Smooth muscle cell (in vitro differentiated cells): ENCODE results near the gene GARIN5A. TPM values are rescaled to one million over a fixed set of nuclear protein-coding genes. Genes with fewer than 3 reads are reported as not detected.

Experiments
- DNase-seq: peaks from one replicate; lab custom pipeline; 2025; ENCODE audit not compliant: unreplicated experiment; lab: John Stamatoyannopoulos, UW
- H2AFZ ChIP-seq: fragments of 200-600 bp; sonication (generic); 2 replicates; pipeline ENCODE4 v1.6.0; 2016; ENCODE audit warnings: antibody characterized with exemption, low read depth, mild to moderate bottlenecking
- H3F3A ChIP-seq: fragments of 200-600 bp; sonication (generic); 2 replicates; pipeline ENCODE4 v1.6.0; 2017; ENCODE audit warnings: antibody characterized with exemption, low read depth
- H3K27ac ChIP-seq: fragments of 200-600 bp; sonication (generic); 2 replicates; pipeline ENCODE4 v1.5.1; 2016; ENCODE audit warnings: low read depth, mild to moderate bottlenecking
- H3K27me3 ChIP-seq: fragments of 200-600 bp; sonication (generic); 2 replicates; pipeline ENCODE4 v1.6.1; 2016; ENCODE audit warnings: low read depth, mild to moderate bottlenecking
- H3K36me3 ChIP-seq: fragments of 200-600 bp; sonication (generic); 2 replicates; pipeline ENCODE4 v1.5.1; 2016; ENCODE audit warnings: low read depth
- H3K4me1 ChIP-seq: fragments of 200-600 bp; sonication (generic); 2 replicates; pipeline ENCODE4 v1.5.1; 2016; ENCODE audit warnings: low read depth
- H3K4me2 ChIP-seq: fragments of 200-600 bp; sonication (generic); 2 replicates; pipeline ENCODE4 v1.6.0; 2016; ENCODE audit warnings: mild to moderate bottlenecking
- H3K4me3 ChIP-seq: fragments of 200-600 bp; sonication (generic); 2 replicates; pipeline ENCODE4 v1.5.1; 2016; ENCODE audit warnings: mild to moderate bottlenecking
- H3K79me2 ChIP-seq: fragments of 200-600 bp; sonication (generic); 2 replicates; pipeline ENCODE4 v1.6.0; 2016; ENCODE audit warnings: low read depth, mild to moderate bottlenecking
- H3K9ac ChIP-seq: fragments of 200-600 bp; sonication (generic); 2 replicates; pipeline ENCODE4 v1.6.0; 2016; ENCODE audit warnings: low read depth
- H3K9me3 ChIP-seq: fragments of 200-600 bp; sonication (generic); replicated peaks from 2 replicates; pipeline ENCODE4 v1.5.1; 2016; ENCODE audit warnings: low read depth
- H4K20me1 ChIP-seq: fragments of 200-600 bp; sonication (generic); 2 replicates; pipeline ENCODE4 v1.6.0; 2016; ENCODE audit warnings: low read depth
- CTCF ChIP-seq: fragments of 200-600 bp; sonication (generic); IDR thresholded peaks from 2 replicates; pipeline ENCODE4 v1.5.1; 2017; ENCODE audit warnings: borderline replicate concordance, mild to moderate bottlenecking, antibody characterized with exemption; ENCODE audit not compliant: insufficient read depth, poor library complexity, severe bottlenecking
- WGBS: methylation state at CpG from one replicate; pipeline ENCODE4 v1.1.7; 2016; ENCODE audit warnings: low lambda C conversion rate; 5-methylcytosine and 5-hydroxymethylcytosine counted together
- polyA plus RNA-seq: library from polyadenylated mRNA; unstranded; fragments of >200 nt; fragmentation: Nextera tagmentation; extraction: Ambion mirVana; gene quantifications from 2 replicates; pipeline ENCODE4 v1.2.1, GENCODE V29; 2016
- total RNA-seq: library from RNA; depleted of rRNA; stranded (reverse); fragments of >200 nt; gene quantifications from 2 replicates; pipeline ENCODE4 v1.2.3, GENCODE V29; 2014

GARIN5A gene
- total and polyA plus RNA-seq, 2 experiments from 2014 or later, result 1.7 to 2.1 TPM

GRCh38 chr19:50506700-50507099 lies 30.1 kb upstream of the GARIN5A start:
- WGBS, result 100% methylated on average over 1 of the region's 10 CpGs
- no peak for DNase-seq

GRCh38 chr19:50505856-50506611 lies 29.4 kb upstream of the GARIN5A start:
- H3K4me2 ChIP-seq, result no peak overlapping the region
- no peak overlapping the region for H2AFZ ChIP-seq
- no peak for TF ChIP-seq CTCF
- H3K9ac ChIP-seq, result no peak overlapping the region
- no peak for DNase-seq
- no peak overlapping the region for H3K4me3 ChIP-seq
- no peaks in the 10 kb centered on the region for H3K36me3 ChIP-seq
- H3K79me2 ChIP-seq, result no peaks in the 10 kb centered on the region
- H3K9me3 ChIP-seq, result no peaks in the 10 kb centered on the region
- peaks cover 4% of the 10 kb centered on the region for H3K4me1 ChIP-seq
- no peaks in the 10 kb centered on the region for H3K27me3 ChIP-seq
- no peaks in the 10 kb centered on the region for H4K20me1 ChIP-seq
- 96% methylated on average over 27 of the region's 30 CpGs for WGBS
- no peaks in the 10 kb centered on the region for H3F3A ChIP-seq
- H3K27ac ChIP-seq, result no peak overlapping the region

More at GRCh38 chr19:50506700-50507099, 30.1 kb upstream of the GARIN5A start:
- H3K9me3 ChIP-seq, result no peaks in the 10 kb centered on the region
- H3K4me3 ChIP-seq, result no peak overlapping the region
- no peaks in the 10 kb centered on the region for H3K36me3 ChIP-seq
- TF ChIP-seq CTCF, result no peak
- H3K4me1 ChIP-seq, result peaks cover 4% of the 10 kb centered on the region
- no peaks in the 10 kb centered on the region for H4K20me1 ChIP-seq
- no peak overlapping the region for H3K4me2 ChIP-seq
- H3K79me2 ChIP-seq, result no peaks in the 10 kb centered on the region
- no peaks in the 10 kb centered on the region for H3F3A ChIP-seq
- H3K27ac ChIP-seq, result no peak overlapping the region
- H3K9ac ChIP-seq, result no peak overlapping the region
- no peaks in the 10 kb centered on the region for H3K27me3 ChIP-seq
- H2AFZ ChIP-seq, result no peak overlapping the region

GRCh38 chr19:50501568-50502475 lies 25.2 kb upstream of the GARIN5A start:
- H2AFZ ChIP-seq, result no peak overlapping the region
- H3K9me3 ChIP-seq, result no peaks in the 10 kb centered on the region
- no peak overlapping the region for H3K27ac ChIP-seq
- H3K4me3 ChIP-seq, result no peak overlapping the region
- no peak for DNase-seq
- no peak overlapping the region for H3K9ac ChIP-seq
- WGBS, result 88% methylated on average over 25 of the region's 25 CpGs
- H3K79me2 ChIP-seq, result no peaks in the 10 kb centered on the region
- no peaks in the 10 kb centered on the region for H3F3A ChIP-seq
- peaks cover 13% of the 10 kb centered on the region for H3K27me3 ChIP-seq
- H4K20me1 ChIP-seq, result no peaks in the 10 kb centered on the region
- H3K4me2 ChIP-seq, result no peak overlapping the region
- TF ChIP-seq CTCF, result no peak
- H3K4me1 ChIP-seq, result no peaks in the 10 kb centered on the region
- no peaks in the 10 kb centered on the region for H3K36me3 ChIP-seq
